HTERT RPE-1 (cell line): ENCODE data around the gene HAGHL.
"Not testable (repeated sequence)": the region's sequence is repeated elsewhere in the genome, so short reads cannot be mapped to it uniquely, and the experiment has no call there.

ENCODE experiments used
- in situ Hi-C: fragments of 300-500 bp; cut with MboI; formaldehyde crosslinking; loops from 4 replicates; pipeline ENCODE4 v1.14.3; 2020; ENCODE audit warnings: low sequenced_read_pairs

Gene HAGHL

GRCh38 chr16:733382-734207, 6.7 kb downstream of the HAGHL start:
- in situ Hi-C loops = no loop called here

- in situ Hi-C loops = no loop called here
Observed at GRCh38 chr16:734208-734980, 7.5 kb downstream of the HAGHL start.

GRCh38 chr16:734981-735881, 8.3 kb downstream of the HAGHL start:
- in situ Hi-C loops = no loop called here

GRCh38 chr16:735982-736453, 9.1 kb downstream of the HAGHL start:
- in situ Hi-C loops = no loop called here

GRCh38 chr16:736936-737481, 10.1 kb downstream of the HAGHL start:
- in situ Hi-C loops = no loop called here

GRCh38 chr16:739560-740458, 12.9 kb downstream of the HAGHL start:
- in situ Hi-C loops = no loop called here

GRCh38 chr16:740459-740763, 13.5 kb downstream of the HAGHL start:
- in situ Hi-C loops = no loop called here

- in situ Hi-C loops = no loop called here
Observed at GRCh38 chr16:740764-741505, 14.0 kb downstream of the HAGHL start, which contains the start of gene CIAO3. Gene CIAO3, minus strand, starts transcription at chr16:740997. Its CDS starts 12 bp downstream, at chr16:740985.

- in situ Hi-C loops = no loop called here
Observed at GRCh38 chr16:741986-742629, 15.2 kb downstream of the HAGHL start.

GRCh38 chr16:742894-743293, 16.0 kb downstream of the HAGHL start:
- in situ Hi-C loops = not testable (repeated sequence)

- in situ Hi-C loops = no loop called here
Observed at GRCh38 chr16:743794-744500, 17.0 kb downstream of the HAGHL start.

GRCh38 chr16:745739-746138, 18.8 kb downstream of the HAGHL start:
- in situ Hi-C loops = no loop called here

GRCh38 chr16:746637-747036, 19.7 kb downstream of the HAGHL start:
- in situ Hi-C loops = no loop called here

- in situ Hi-C loops = no loop called here
Observed at GRCh38 chr16:747978-748746, 21.3 kb downstream of the HAGHL start.

GRCh38 chr16:749010-749409, 22.1 kb downstream of the HAGHL start:
- in situ Hi-C loops = no loop called here

GRCh38 chr16:750485-750884, 23.6 kb downstream of the HAGHL start:
- in situ Hi-C loops = no loop called here
